Small intestine (tissue), 16 donors: ENCODE results near the gene EMC9. TPM values are rescaled to one million over a fixed set of nuclear protein-coding genes. Genes with fewer than 3 reads are reported as not detected.
A peak's percentile ranks its signal among the peaks of the same experiment; 100 is the strongest.

Experiments used
- DNase-seq, 2 donors: peaks; one replicate each; pipeline versions ENCODE4 v3.0.0 to v3.0.0-alpha.2; 2013
- FAIRE-seq: peaks from 2 replicates; lab custom pipeline; 2012; peaks lifted over from hg19 to GRCh38; lab: Jason Lieb, UNC
- H3K27ac ChIP-seq, 3 donors: one replicate each; pipeline ENCODE4 v1.5.1; 2013; ENCODE audit warnings: low read length in 2 of 3, mild to moderate bottlenecking in 2 of 3, control low read depth in 1 of 3, inconsistent platforms in 1 of 3, low read depth in 1 of 3, moderate library complexity in 1 of 3
- H3K27me3 ChIP-seq, 3 donors: one replicate each; pipeline ENCODE4 v1.6.1; 2013; ENCODE audit warnings: low read length in 3 of 3, inconsistent platforms in 1 of 3; ENCODE audit not compliant: control insufficient read depth in 3 of 3, insufficient read depth in 3 of 3
- H3K36me3 ChIP-seq, 3 donors: one replicate each; pipeline ENCODE4 v1.6.1; 2013; ENCODE audit warnings: low read length in 3 of 3, inconsistent platforms in 1 of 3, low read depth in 1 of 3, mild to moderate bottlenecking in 1 of 3, moderate library complexity in 1 of 3; ENCODE audit not compliant: control insufficient read depth in 3 of 3, insufficient read depth in 2 of 3
- H3K4me1 ChIP-seq, 3 donors: one replicate each; pipeline ENCODE4 v1.6.1; 2013; ENCODE audit warnings: low read length in 2 of 3, inconsistent platforms in 1 of 3, low read depth in 1 of 3, mild to moderate bottlenecking in 1 of 3, moderate library complexity in 1 of 3; ENCODE audit not compliant: control insufficient read depth in 3 of 3, insufficient read depth in 2 of 3
- H3K4me3 ChIP-seq, 3 donors: one replicate each; pipeline ENCODE4 v1.5.1; 2013; ENCODE audit warnings: low read length in 3 of 3, control low read depth in 1 of 3, inconsistent platforms in 1 of 3, low read depth in 1 of 3, mild to moderate bottlenecking in 1 of 3, moderate library complexity in 1 of 3
- H3K9me3 ChIP-seq, 2 donors: one replicate each; pipeline ENCODE4 v1.6.1; 2013; ENCODE audit warnings: low read depth in 1 of 2, low read length in 1 of 2; ENCODE audit not compliant: control insufficient read depth in 2 of 2, insufficient read depth in 1 of 2
- WGBS, 3 donors: extraction: QIAGEN DNeasy Blood & Tissue Kit; methylation state at CpG; one replicate each; pipeline ENCODE4 v1.1.7; 2013; 5-methylcytosine and 5-hydroxymethylcytosine counted together
- long read RNA-seq, 10 donors: transcript quantifications; one replicate each; lab custom pipeline, GENCODE V29; 2026
- polyA plus RNA-seq, 4 donors: library from polyadenylated mRNA; stranded (reverse) in 3 of 4; unstranded in 1 of 4; fragments of 200-250 nt in 3 of 4; fragments of 120-200 nt in 1 of 4; gene quantifications; one replicate each; pipeline versions ENCODE4 v1.2.1 to v1.2.3, GENCODE V29; 2013
- donor health status: healthy with polysubstance abuse.
- donor health status: control.
- donor health status: control.
- donor health status: Bipolar disorder and iron deficiency.
- donor health status: healthy.

EMC9 gene
- polyA plus RNA-seq, result 10 to 100 TPM; 27.2 to 74.7 (median 41.3) TPM
- long read RNA-seq, donor 1, result 0 reads
- long read RNA-seq, donor 2, transcript EMC9-201 (6 exons, 835 nt), result major isoform, 6 of 8 reads
- long read RNA-seq, donor 2, partial matches to known transcripts, result 0 of 8 reads
- long read RNA-seq, donor 2, other reads (novel, unspliced or antisense), result 0 of 8 reads
- long read RNA-seq, donor 3, transcript EMC9-203 (1 exons, 565 nt), result major isoform, 9 of 35 reads
- long read RNA-seq, donor 3, transcript EMC9-201 (6 exons, 835 nt), result minor isoform, 6 of 35 reads
- long read RNA-seq, donor 3, partial matches to known transcripts, result 18 of 35 reads
- long read RNA-seq, donor 3, other reads (novel, unspliced or antisense), result 0 of 35 reads
- long read RNA-seq, donor 4, partial matches to known transcripts, result 0 of 2 reads
- long read RNA-seq, donor 4, other reads (novel, unspliced or antisense), result 0 of 2 reads
- long read RNA-seq, donor 5, transcript EMC9-203 (1 exons, 565 nt), result major isoform, 10 of 19 reads
- long read RNA-seq, donor 5, partial matches to known transcripts, result 5 of 19 reads
- long read RNA-seq, donor 5, other reads (novel, unspliced or antisense), result 0 of 19 reads
- long read RNA-seq, donor 6, transcript EMC9-203 (1 exons, 565 nt), result major isoform, 13 of 22 reads
- long read RNA-seq, donor 6, partial matches to known transcripts, result 6 of 22 reads
- long read RNA-seq, donor 6, other reads (novel, unspliced or antisense), result 0 of 22 reads
- long read RNA-seq, donor 7, result 0 reads
- long read RNA-seq, donor 8, transcript EMC9-203 (1 exons, 565 nt), result major isoform, 5 of 7 reads
- long read RNA-seq, donor 8, partial matches to known transcripts, result 0 of 7 reads
- long read RNA-seq, donor 8, other reads (novel, unspliced or antisense), result 0 of 7 reads
- long read RNA-seq, donor 9, partial matches to known transcripts, result 0 of 5 reads
- long read RNA-seq, donor 9, other reads (novel, unspliced or antisense), result 0 of 5 reads
- long read RNA-seq, donor 10, transcript EMC9-203 (1 exons, 565 nt), result major isoform, 7 of 29 reads
- long read RNA-seq, donor 10, transcript EMC9-201 (6 exons, 835 nt), result minor isoform, 6 of 29 reads
- long read RNA-seq, donor 10, partial matches to known transcripts, result 11 of 29 reads
- long read RNA-seq, donor 10, other reads (novel, unspliced or antisense), result 0 of 29 reads

- peak within 1 kb of the TSS; percentile 70 to 86 (median 81) for H3K4me3 ChIP-seq
- 0% methylated on average over 60 to 65 of the region's 65 CpGs for WGBS, 3 donors
- H3K4me1 ChIP-seq, result peaks cover 12 to 69% (median 28%) of the 10 kb centered on the region in 3 donors
- H3K27ac ChIP-seq, result peak within 1 kb of the TSS; percentile 90 to 96 (median 90)
- DNase-seq (peak; percentile 100), FAIRE-seq (no peak)
- H3K27me3 ChIP-seq, result no peaks in the 10 kb centered on the region
- H3K9me3 ChIP-seq, result no peaks in the 10 kb centered on the region
- peaks cover 9 to 44% (median 10%) of the 10 kb centered on the region in 3 donors for H3K36me3 ChIP-seq
Observed at GRCh38 chr14:24141097-24141880, at the start of gene EMC9. Gene EMC9, minus strand, starts transcription at chr14:24141591. Its CDS starts 287 bp downstream, at chr14:24141304.

- 86 to 94% (median 89%) methylated on average over 10 of the region's 10 CpGs for WGBS, 3 donors
- DNase-seq (no peak), FAIRE-seq (no peak)
- Histone ChIP-seq H3K27ac (no peak overlapping the region), H3K27me3 (no peaks in the 10 kb centered on the region), H3K36me3 (peaks cover 0 to 51% (median 2%) of the 10 kb centered on the region in 3 donors), H3K4me3 (no peak overlapping the region), H3K4me1 (peaks cover 0 to 26% (median 6%) of the 10 kb centered on the region in 3 donors), H3K9me3 (no peaks in the 10 kb centered on the region)
Observed at GRCh38 chr14:24190416-24190815, 49.0 kb upstream of the EMC9 start.

- Histone ChIP-seq H3K27ac (no peak overlapping the region), H3K4me1 (peaks cover 0 to 22% (median 6%) of the 10 kb centered on the region in 3 donors), H3K36me3 (peaks cover 0 to 61% (median 2%) of the 10 kb centered on the region in 3 donors), H3K9me3 (no peaks in the 10 kb centered on the region), H3K27me3 (no peaks in the 10 kb centered on the region), H3K4me3 (no peak overlapping the region)
- FAIRE-seq (no peak), DNase-seq (no peak)
- WGBS, 3 donors, result 94 to 96% (median 95%) methylated on average over 9 of the region's 9 CpGs
Observed at GRCh38 chr14:24189460-24189859, 48.1 kb upstream of the EMC9 start.

- no peaks in the 10 kb centered on the region for H3K9me3 ChIP-seq
- peak overlapping the region in 2 of 3 donors; percentile 42 to 44 for H3K27ac ChIP-seq
- peak overlapping the region in 1 of 3 donors; percentile 80 for H3K4me3 ChIP-seq
- peaks cover 0 to 22% (median 6%) of the 10 kb centered on the region in 3 donors for H3K4me1 ChIP-seq
- no peaks in the 10 kb centered on the region for H3K27me3 ChIP-seq
- 0 to 4% (median 1%) methylated on average over 3 of the region's 3 CpGs for WGBS, 3 donors
- H3K36me3 ChIP-seq, result peaks cover 0 to 65% (median 4%) of the 10 kb centered on the region in 3 donors
- FAIRE-seq (no peak), DNase-seq (no peak)
Observed at GRCh38 chr14:24189059-24189375, 47.6 kb upstream of the EMC9 start.

GRCh38 chr14:24188251-24189058, 47.1 kb upstream of the EMC9 start, which contains the start of gene IPO4:
Gene IPO4, minus strand, starts transcription at chr14:24188816. Its CDS starts 29 bp downstream, at chr14:24188787.
- peaks cover 0 to 21% (median 6%) of the 10 kb centered on the region in 3 donors for H3K4me1 ChIP-seq
- WGBS, 3 donors, result 0% methylated on average over 59 to 65 of the region's 65 CpGs

GRCh38 chr14:24187539-24187915, 46.1 kb upstream of the EMC9 start:
- FAIRE-seq (no peak), DNase-seq (no peak)
- 86 to 92% (median 90%) methylated on average over 2 of the region's 2 CpGs for WGBS, 3 donors
- H3K9me3 ChIP-seq, result no peaks in the 10 kb centered on the region
- H3K27ac ChIP-seq, result peak overlapping the region in 2 of 3 donors; percentile 8 to 84
- H3K4me3 ChIP-seq, result peak overlapping the region in 1 of 3 donors; percentile 80
- H3K36me3 ChIP-seq, result peaks cover 0 to 73% (median 10%) of the 10 kb centered on the region in 3 donors
- H3K4me1 ChIP-seq, result peaks cover 0 to 21% (median 6%) of the 10 kb centered on the region in 3 donors
- H3K27me3 ChIP-seq, result no peaks in the 10 kb centered on the region

More at GRCh38 chr14:24188251-24189058, 47.1 kb upstream of the EMC9 start, which contains the start of gene IPO4:
- no peaks in the 10 kb centered on the region for H3K27me3 ChIP-seq
- no peaks in the 10 kb centered on the region for H3K9me3 ChIP-seq
- peak within 1 kb of the TSS in 2 of 3 donors; percentile 74 to 84 for H3K27ac ChIP-seq
- DNase-seq (peak; percentile 96 to 97), FAIRE-seq (no peak)
- peak within 1 kb of the TSS; percentile 54 to 80 (median 70) for H3K4me3 ChIP-seq
- H3K36me3 ChIP-seq, result peaks cover 0 to 71% (median 5%) of the 10 kb centered on the region in 3 donors
